Lower leg skin (tissue), 4 donors: ENCODE results near the gene NEB. TPM values are rescaled to one million over a fixed set of nuclear protein-coding genes. Genes with fewer than 3 reads are reported as not detected.

ENCODE experiments used
- DNase-seq, 2 donors: peaks; one replicate each; pipeline ENCODE4 v3.0.0-alpha.2; 2019; ENCODE audit warnings: low spot score in 2 of 2
- H3K4me3 ChIP-seq: fragments of 200-600 bp; sonication (generic); 2 replicates; pipeline ENCODE4 v1.5.1; 2017; ENCODE audit warnings: mild to moderate bottlenecking, low read depth; ENCODE audit not compliant: poor library complexity, severe bottlenecking
- CTCF ChIP-seq, 3 donors: fragments of 450-650 bp; IDR thresholded peaks; one replicate each; pipeline ENCODE4 v1.5.1; 2016; ENCODE audit warnings: antibody characterized with exemption in 3 of 3, mild to moderate bottlenecking in 3 of 3, moderate library complexity in 2 of 3
- POLR2A ChIP-seq, 2 donors: fragments of 450-650 bp; IDR thresholded peaks; one replicate each; pipeline ENCODE4 v1.6.1; 2016 to 2017; ENCODE audit warnings: antibody characterized with exemption in 2 of 2, mild to moderate bottlenecking in 1 of 2, moderate library complexity in 1 of 2
- WGBS, 2 donors: methylation state at CpG; one replicate each; pipeline ENCODE4 v1.1.5; 2018; 5-methylcytosine and 5-hydroxymethylcytosine counted together
- intact Hi-C: fragments of 100-400 bp; cut with DNase I; formaldehyde crosslinking; loops from one replicate; pipeline ENCODE4 v1.15.0; 2023; ENCODE audit warnings: low total_unique reads
- total RNA-seq, 4 donors: library from RNA; depleted of rRNA; stranded (reverse); fragments of >200 nt; gene quantifications; one replicate each; pipeline ENCODE4 v1.1.0, GENCODE V29; 2016

Gene NEB
- 10 to 100 TPM in 1 of 4 donors, 1 to 10 TPM in 3; 4.7 to 15.6 (median 6.9) TPM for total RNA-seq

- DNase-seq: no peak
- WGBS, 2 donors: 87 to 89% methylated on average over 11 of the region's 11 CpGs
- intact Hi-C loops: no loop called here
- TF ChIP-seq CTCF (IDR thresholded peaks at IDR 0.05) (no peak), POLR2A (IDR thresholded peaks at IDR 0.05) (no peak)
- H3K4me3 ChIP-seq: no peak within 1 kb of the TSS
Observed at GRCh38 chr2:151733771-151734672, at the start of gene NEB. NEB (minus strand) TSS chr2:151734476; CDS start chr2:151733156, 1,320 bp downstream.

- H3K4me3 ChIP-seq: no peak overlapping the region
- WGBS, 2 donors: 97 to 100% methylated on average over 2 of the region's 2 CpGs
- intact Hi-C loops: no loop called here
- TF ChIP-seq CTCF (IDR thresholded peaks at IDR 0.05) (no peak), POLR2A (IDR thresholded peaks at IDR 0.05) (no peak)
- DNase-seq: no peak
Observed at GRCh38 chr2:151783133-151783520, 48.9 kb upstream of the NEB start.

GRCh38 chr2:151782378-151783132 is 48.3 kb upstream of the NEB start:
- WGBS, 2 donors: 84 to 87% methylated on average over 6 of the region's 6 CpGs
- H3K4me3 ChIP-seq: no peak overlapping the region
- no peak for DNase-seq
- no peak for TF ChIP-seq POLR2A (IDR thresholded peaks at IDR 0.05)
- TF ChIP-seq CTCF (IDR thresholded peaks at IDR 0.05): no peak
- intact Hi-C loops: no loop called here

GRCh38 chr2:151781642-151782041 is 47.4 kb upstream of the NEB start:
- intact Hi-C loops: no loop called here
- 93 to 97% methylated on average over 4 of the region's 4 CpGs for WGBS, 2 donors
- H3K4me3 ChIP-seq: no peak overlapping the region
- no peak for DNase-seq
- no peak for TF ChIP-seq POLR2A (IDR thresholded peaks at IDR 0.05)
- TF ChIP-seq CTCF (IDR thresholded peaks at IDR 0.05): no peak

GRCh38 chr2:151780938-151781337 is 46.7 kb upstream of the NEB start:
- TF ChIP-seq POLR2A (IDR thresholded peaks at IDR 0.05) (no peak), CTCF (IDR thresholded peaks at IDR 0.05) (no peak)
- intact Hi-C loops: no loop called here
- no peak for DNase-seq
- no peak overlapping the region for H3K4me3 ChIP-seq
